Measurements from ENCODE around the gene TCOF1.

DNA sequence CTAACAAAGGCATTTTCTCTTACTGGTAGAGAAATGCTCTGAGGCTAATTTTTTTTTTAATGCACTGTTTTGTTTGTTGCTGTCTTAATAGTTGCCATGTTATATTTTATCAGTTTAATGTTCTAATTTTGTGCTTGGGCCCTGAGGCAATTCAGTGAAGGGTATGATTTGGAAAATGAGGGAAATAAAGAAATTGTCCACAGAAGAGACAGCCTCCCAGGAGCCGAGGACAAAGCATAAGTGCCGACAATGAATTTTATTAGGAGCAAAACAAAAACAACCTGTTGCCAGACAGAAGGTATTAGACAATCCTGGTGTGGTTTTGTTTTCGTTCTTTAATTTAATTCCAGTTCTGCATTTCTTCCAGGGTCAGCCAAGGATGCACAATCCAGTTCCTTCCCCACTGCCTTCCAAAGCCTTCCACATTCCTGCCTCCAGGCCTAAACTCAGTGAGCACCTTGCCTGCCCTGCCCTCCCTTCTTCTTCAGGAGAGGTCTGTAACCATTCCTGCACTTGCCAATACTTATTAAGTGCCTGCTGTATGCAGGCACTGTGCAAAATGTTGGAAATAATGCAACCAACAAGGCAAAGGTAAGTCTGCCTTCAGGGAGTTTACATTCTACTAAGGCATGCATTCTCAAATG lies 4.3 kb upstream of the TCOF1 start:
- TF ChIP-seq, protein P1, sequence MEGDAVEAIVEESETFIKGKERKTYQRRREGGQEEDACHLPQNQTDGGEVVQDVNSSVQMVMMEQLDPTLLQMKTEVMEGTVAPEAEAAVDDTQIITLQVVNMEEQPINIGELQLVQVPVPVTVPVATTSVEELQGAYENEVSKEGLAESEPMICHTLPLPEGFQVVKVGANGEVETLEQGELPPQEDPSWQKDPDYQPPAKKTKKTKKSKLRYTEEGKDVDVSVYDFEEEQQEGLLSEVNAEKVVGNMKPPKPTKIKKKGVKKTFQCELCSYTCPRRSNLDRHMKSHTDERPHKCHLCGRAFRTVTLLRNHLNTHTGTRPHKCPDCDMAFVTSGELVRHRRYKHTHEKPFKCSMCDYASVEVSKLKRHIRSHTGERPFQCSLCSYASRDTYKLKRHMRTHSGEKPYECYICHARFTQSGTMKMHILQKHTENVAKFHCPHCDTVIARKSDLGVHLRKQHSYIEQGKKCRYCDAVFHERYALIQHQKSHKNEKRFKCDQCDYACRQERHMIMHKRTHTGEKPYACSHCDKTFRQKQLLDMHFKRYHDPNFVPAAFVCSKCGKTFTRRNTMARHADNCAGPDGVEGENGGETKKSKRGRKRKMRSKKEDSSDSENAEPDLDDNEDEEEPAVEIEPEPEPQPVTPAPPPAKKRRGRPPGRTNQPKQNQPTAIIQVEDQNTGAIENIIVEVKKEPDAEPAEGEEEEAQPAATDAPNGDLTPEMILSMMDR (IDR thresholded peaks at IDR 0.05), result no peak
- no peak for TF ChIP-seq EZH2 (IDR thresholded peaks at IDR 0.05; ENCODE audit: borderline replicate concordance, insufficient read depth, low read depth, low read length, poor library complexity, severe bottlenecking)
